Cerebellar nuclear complex (tissue), 1 donor: ENCODE data around the gene FYTTD1.
"Not testable (repeated sequence)": the region's sequence is repeated elsewhere in the genome, so short reads cannot be mapped to it uniquely, and the experiment has no call there.

Experiments
- DNase-seq, 2 experiments: peaks; one replicate each; lab custom pipeline; 2025; lab: John Stamatoyannopoulos, UW

Gene FYTTD1, protein sequence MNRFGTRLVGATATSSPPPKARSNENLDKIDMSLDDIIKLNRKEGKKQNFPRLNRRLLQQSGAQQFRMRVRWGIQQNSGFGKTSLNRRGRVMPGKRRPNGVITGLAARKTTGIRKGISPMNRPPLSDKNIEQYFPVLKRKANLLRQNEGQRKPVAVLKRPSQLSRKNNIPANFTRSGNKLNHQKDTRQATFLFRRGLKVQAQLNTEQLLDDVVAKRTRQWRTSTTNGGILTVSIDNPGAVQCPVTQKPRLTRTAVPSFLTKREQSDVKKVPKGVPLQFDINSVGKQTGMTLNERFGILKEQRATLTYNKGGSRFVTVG

DNA sequence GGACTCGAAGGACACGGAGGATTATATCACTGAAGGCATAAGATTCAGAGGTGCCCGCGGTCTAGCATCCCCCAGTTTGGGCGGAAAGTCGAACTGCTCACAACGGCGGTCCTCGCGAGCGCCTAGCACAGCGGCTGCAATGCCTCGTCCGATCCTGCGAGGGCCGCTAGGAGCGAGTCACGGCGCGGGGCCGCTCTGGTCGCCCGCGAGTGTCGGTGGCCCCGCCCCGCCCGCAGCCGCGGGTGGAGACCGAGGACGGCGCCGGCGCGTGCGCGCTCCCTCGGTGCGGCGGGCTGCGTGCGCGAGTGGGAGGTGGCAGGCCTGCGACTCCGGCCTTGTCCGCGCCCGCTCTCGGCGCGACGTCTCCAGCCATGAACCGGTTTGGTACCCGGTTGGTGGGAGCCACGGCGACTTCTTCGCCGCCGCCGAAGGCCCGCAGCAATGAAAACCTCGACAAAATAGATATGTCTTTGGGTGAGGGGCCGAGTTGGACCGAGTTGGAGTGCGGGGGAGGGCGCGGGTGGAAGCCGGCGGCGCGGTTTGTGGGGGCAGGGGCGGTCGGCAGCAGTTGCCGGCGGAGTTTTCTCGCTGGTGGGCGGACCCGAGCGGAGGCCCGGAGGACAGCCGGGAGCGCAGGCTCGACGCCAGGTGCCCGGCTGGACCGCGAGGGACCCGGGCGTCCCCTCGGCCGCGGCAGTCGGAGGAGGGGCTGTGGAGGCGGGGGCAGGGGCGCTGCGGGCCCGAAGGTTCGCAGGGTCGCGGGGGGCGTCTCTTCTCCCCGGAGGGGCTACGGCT is at the start of gene FYTTD1:
Gene FYTTD1, plus strand, starts transcription at position 283 of the 795 bp plus-strand sequence. Its CDS starts 89 bp downstream, at position 372.
- peak; percentile 8 to 66 for DNase-seq

DNA sequence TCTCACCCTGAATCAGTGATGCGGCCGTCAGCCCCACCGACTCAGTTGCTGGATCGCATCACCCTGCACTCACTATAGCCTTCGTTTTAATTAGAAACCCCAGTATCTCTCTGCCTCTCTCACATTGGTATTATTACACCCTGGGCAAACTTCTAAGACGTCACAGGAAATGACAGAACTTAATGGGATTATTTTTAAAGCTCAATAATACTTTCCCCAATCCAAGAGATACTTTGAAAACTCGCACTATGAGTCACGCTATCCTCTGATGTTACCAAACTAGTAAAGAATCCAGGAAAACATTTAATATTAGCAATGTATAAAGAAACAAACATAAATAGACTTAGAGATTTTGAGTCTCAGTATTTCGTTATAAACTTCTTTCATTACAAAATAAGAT is 49.6 kb upstream of the FYTTD1 start:
- no peak for DNase-seq

DNA sequence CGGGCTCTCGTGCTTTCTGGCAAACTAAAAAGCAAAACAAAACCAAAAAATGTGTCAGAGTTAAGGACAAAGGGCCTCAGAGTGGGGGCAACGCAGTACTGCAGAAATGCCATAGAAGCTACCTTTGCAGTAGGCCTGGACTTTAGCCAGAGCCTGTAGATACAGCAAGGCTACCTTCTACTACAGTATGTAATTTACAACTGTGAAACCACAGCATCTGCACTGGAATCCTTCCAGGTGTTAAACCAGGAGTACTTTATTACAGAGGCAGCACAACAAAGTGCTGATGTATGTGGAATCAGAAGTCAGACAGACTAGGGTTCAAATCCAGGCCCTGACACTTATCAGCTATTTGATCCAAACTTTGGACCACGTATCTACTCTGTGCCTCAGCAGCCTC is 47.8 kb upstream of the FYTTD1 start:
- no peak for DNase-seq

DNA sequence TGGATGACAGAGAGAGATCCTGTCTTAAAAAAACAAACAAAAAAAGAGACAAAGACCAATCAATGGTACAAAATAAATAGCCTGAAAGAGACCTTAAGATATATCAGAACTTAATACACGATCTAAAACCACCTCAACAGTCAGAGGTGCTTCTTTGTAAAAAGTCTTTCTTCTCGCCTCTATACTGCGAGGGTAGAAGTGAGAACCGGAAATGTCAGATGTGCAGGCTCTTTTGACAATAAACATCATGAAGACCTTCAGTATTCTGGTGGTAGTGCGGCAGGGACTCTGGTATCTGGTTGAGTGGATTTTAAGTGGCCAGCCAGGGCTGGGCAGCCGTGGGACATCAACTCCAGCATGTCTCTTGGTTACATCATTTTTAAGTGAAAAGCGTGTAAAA is 43.0 kb upstream of the FYTTD1 start:
- DNase-seq, result no peak

DNA sequence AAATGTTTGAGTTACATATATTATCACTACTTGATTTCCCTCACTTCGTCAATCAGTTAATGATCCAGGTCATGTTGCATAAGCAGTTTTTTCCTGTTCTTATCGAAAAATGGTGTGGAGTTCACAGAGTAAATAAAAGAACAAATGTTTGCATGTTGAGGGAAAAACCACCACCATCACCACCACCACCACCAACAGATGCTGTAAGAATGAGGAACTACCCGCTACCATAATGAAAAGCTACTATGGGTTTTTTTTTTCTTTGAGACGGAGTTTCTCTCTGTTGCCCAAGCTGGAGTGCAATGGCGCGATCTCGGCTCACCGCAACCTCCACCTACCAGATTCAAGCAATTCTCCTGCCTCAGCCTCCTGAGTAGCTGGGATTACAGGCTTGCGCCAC is 40.5 kb upstream of the FYTTD1 start:
- no peak for DNase-seq

DNA sequence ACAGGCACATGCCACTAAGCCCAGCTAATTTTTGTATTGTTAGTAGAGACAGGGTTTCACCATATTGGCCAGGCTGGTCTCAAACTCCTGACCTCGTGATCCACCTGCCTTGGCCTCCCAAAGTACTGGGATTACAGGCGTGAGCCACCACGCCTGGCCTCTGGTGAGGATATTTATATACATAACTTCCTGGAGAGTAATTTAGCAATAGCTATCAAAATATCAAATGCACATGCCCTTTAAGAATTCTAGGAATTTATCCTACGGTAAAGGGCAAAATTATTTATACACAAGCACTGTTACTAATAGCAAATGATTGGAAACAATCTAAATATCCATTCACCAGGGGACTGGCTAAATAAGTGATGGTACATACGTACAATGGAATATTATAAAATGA is 38.7 kb upstream of the FYTTD1 start:
- not testable (repeated sequence) for DNase-seq

DNA sequence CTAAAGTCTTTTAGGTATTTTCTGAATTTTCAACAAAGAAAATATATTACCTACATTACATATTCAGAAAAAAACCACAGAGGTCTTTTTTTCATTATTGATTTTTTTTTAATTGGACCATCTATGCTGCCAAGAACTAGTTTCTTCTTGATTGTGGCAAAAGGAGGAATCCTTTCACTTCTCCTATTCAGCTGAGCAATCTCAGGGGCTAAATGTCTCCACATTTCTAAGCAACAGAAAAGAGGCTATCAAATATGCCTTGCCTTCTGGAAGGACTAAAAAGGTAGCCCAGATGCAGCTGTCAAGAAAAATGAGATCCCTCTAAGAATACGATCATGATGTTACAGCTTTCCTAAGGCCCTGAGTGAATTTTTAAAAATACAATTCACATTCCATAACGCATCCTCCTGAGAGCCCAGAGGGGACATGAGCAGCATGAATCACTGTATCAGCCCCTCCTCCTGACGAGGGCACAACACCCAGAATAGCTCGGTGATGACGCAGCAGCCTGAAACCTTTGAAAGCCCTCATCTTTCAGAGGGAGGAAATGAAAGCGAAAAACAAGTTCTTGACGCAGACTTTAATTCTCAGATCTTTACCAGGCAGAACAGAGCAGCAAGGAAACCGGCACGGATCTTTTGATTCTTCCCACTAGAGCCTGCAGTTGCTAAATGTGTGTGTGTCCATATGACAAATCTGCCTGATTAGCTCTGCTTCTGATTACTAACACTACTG is 37.5 kb upstream of the FYTTD1 start:
- DNase-seq, result peak; percentile 36 to 60

DNA sequence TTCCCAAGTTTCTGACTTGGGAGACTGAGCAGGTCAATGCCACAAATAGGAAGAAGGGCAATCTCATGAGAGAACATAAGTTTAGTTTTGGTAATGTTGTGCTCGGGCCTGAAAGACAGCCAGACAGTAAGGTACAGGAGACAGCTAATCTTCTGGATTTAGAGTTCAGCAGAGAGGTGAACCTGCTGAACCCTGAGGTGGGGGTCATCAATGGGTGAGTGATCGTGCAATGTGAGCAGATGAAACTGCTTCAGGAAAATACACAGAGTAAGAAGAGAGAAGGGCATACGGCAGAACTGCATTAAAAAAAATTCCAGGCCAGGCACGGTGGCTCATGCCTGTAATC is 36.2 kb upstream of the FYTTD1 start:
- no peak for DNase-seq

DNA sequence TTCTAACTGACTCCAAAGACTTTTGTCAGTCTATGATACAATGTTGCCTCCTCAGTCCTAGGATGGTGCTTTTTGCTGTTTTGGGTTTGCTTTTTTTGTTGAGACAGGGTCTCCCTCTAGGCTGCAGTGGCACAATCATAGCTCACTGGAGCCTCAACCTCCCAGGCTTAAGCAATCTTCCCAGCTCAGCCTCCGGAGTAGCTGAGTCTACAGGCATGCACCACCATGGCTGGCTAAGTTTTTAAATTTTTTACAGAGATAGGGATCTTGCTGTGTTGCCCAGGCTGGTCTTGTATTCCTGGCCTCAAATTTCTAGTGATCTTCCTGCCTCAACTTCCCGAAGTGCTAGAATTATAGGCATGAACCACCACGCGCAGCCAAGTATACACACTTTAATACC is 35.4 kb upstream of the FYTTD1 start:
- no peak for DNase-seq

DNA sequence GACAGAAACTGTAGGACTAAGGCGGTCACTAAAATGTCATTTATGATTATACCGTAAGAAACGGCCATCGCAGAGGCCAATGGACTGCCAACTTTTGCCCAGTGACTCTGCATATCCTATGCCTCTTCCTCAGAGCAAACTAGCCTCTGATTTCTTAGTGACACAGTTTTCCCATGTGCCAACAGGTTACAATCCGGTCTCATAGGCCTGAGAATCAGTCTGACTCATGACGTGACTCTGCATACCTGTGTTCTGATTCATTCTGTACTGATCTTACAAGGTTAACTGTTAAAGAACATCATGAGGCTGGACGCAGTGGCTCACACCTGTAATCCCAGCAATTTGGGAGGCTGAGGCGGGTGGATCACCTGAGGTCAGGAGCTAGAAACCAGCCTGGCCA is 30.8 kb upstream of the FYTTD1 start:
- DNase-seq, result no peak

DNA sequence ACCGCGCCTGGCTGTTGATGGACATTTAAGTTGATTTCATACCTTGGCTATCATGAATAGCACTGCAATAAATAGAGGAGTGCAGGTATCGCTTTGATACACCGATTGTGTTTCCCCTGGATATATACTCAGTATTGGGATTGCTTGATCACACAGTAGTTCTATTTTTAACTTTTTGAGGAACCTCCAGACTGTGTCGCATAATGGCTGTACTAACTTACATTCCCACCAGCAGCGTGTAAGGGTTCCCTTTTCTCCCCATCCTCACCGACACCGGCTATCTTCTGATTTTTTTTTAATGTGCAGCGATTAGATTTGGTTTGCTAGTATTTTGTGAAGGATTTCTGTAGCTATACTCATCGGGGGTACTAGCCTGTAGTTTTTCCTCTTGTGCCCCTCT is 29.0 kb upstream of the FYTTD1 start:
- no peak for DNase-seq

DNA sequence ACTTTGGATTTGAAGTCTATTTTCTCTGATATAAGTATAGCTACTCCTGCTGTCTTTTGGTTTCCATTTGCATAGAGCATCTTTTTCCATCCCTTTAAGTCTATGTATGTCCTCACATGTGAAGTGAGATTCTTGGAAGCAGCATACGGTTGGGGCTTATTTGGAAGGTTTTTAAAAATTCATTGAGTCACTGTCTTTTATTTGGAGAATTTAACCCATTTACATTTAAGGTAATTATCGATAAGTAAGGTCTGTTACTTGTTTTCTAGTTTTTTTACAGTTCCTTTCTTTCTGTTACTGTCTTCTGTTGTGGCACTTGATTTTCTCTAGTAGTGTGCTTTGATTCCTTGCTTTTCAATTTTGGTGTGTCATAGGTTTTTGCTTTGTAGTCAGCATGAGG is 26.9 kb upstream of the FYTTD1 start:
- no peak for DNase-seq

DNA sequence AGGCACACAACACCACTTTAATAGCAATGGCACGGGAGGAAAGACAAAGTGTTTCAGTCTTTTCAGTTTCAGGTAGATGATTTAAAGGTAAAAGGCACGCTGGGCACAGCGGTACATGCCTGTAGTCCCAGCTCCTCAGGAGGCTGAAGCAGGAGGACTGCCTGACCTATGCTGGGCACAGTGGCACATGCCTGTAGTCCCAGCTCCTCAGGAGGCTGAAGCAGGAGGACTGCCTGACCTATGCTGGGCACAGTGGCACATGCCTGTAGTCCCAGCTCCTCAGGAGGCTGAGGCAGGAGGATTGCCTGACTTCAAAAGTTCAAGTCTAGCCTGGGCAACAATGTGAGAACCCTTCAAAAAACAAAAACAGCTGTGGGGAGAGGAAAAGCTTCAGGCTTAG is 21.8 kb upstream of the FYTTD1 start:
- DNase-seq, result not testable (repeated sequence)

DNA sequence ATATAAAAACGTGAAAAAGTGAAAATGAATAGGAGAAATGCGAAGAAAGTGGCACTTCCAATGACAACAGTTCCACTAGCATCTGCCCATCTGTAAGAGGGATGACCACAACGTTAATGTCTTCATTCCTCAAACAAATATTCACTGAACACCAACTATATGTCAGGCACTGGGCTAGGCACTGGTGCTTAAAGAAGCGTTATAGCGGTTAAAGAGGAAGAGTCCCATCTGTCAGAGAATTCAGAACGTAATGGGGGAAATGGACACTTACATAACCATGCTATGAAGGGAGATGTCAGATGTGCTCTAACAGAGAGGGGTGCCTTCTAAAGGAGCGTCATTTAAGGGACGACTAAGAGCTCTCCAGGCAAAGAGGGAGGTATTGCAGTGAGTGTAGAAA is 21.2 kb upstream of the FYTTD1 start:
- no peak for DNase-seq

DNA sequence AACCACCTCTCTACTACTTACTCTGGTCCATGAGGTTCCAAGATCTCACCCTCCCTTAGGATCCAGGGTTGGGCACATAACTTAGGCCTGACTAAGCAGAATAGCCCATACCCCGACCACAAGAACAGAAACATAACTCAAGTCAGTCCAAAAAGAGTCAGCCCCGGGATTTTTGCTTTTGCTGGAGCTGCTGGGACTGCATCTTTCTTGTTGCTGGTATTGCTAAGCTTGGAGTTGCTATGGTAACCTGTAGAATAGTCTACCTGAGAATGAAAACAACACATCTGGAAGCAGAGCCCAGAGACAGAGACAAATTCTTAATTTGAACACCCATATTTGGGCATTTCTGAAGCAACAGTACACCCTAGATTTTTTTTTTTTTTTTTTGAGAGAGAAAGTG is 19.5 kb upstream of the FYTTD1 start:
- no peak for DNase-seq

DNA sequence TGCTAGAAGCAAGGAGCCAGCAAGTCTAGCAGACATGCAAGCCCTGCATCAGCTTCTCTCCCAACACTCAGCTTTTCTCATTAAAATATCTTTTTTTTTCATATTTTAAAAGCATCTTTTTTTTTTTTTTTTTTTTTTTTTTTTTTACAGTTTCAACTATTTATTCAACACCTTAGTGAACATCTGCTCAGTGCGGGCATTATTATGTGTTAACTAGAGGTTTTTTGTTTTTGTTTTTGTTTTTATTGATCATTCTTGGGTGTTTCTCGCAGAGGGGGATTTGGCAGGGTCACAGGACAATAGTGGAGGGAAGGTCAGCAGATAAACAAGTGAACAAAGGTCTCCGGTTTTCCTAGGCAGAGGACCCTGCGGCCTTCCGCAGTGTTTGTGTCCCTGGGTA is 18.9 kb upstream of the FYTTD1 start:
- DNase-seq, result not testable (repeated sequence)

DNA sequence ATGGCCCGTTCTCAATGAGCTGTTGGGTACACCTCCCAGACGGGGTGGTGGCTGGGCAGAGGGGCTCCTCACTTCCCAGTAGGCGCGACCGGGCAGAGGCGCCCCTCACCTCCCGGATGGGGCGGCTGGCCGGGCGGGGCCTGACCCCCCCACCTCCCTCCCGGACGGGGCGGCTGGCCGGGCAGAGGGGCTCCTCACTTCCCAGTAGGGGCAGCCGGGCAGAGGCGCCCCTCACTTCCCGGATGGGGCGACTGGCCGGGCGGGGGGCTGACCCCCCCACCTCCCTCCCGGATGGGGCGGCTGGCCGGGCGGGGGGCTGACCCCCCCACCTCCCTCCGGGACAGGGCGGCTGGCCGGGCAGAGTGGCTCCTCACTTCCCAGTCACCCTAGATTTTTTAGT is 18.2 kb upstream of the FYTTD1 start:
- DNase-seq, result not testable (repeated sequence)

DNA sequence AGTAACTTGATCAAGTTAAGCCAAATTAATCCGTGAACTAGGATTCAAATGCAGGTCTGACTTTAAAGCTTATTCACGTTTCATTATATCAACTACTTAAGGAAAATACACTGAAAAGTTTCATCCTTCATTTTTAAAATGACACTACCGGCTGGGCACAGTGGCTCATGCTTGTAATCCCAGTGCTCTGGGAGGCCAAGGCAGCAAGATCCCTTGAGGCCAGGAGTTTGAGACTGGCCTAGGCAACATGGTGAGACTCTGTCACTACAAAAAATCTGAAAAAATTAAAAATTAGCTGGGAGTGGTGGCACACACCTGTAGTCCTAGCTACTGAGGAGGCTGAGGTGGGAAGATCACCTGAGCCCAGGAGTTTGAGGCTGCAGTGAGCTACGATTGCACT is 16.6 kb upstream of the FYTTD1 start:
- no peak for DNase-seq

DNA sequence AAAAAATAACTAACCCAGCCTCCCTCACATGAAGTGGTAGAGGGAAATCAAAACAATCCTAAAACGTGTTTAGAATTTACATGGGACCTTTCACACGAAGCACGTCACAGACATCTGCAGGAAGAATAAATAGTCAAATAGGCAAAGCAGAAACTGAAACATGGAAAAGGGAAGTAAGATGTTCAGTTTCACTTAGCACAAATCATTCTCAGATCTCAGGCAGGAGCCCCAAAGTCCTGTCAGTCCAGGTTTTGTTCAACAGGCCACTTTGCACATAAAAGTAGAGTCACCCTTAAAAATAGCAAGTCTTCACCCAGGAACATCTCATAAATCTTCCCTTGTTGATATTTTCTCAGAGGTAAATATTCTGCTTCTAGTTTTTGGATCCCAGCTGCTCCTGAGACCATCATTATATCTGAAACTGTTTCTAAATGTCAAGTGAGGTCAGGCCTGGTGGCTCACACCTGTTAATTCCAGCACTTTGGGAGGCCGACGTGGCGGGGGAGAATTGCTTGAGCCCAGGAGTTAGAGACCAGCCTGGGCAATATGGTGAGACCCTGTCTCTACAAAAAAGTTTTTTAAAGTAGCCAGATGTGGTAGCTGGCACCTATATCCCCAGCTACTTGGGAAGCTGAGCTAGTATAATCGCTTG is 14.9 kb upstream of the FYTTD1 start:
- DNase-seq, result no peak

DNA sequence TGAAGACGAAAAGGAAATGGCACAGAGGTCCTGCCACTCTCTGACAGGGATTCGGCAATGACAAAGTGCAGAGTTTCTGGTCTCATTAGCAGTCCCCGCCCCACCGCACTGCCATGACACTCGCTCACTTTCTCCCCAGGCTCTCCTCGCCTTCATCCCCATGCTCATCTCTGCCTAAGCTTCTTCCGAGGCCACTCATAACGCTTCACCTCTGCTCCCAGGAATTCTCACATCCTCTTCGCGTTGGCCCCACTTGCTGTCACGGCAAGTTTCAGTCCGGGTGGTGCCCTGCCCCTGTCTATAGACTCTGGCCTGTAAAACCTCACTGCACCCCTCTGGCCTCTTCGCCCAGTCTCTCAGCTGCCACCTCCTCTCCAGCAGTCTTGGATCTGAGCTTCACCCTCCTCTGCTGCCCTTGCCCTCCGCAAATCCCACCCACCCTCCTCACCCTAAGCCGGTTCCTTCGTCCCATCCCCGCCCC is 13.6 kb upstream of the FYTTD1 start:
- DNase-seq, result no peak

DNA sequence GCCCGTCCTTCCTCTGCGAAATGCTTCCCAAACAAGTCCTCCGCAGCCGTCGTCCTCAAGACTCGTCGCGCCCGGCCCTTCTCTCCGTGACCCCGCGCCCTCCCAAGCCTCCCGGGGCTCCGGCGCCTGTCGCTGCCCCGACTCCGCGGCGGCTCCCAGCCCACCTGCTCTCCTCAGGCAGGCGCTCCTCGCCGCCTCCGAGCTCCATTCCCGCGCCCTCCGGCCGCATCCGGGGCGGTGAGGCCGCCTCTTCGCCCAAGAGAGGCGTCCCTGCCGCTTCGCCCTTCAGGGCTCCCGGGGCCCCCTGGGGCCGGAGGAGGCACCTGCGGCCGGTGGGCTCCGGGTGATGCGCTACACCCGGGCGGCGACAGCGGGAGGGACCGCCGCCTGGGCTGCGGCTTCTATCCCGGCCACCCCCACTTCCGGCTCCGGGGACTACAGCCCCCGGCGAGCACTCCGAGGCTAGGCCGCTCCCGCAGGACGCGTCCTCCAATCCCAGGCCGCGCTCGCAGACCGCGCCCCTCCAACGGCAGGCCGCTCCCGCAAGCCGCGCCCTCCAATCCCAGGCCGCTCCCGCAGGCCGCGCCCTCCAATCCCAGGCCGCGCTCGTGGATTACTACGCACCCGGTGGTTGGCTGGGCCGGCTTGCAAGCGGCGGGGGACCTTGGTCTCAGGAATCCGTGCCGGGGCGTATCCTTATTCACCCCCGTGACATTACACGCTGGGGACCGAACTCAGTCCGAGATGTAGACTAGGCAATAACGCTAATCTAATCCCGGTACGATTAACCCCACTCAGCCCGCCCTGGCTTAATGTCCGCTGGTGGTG is 13.0 kb upstream of the FYTTD1 start, which contains the start of gene RUBCN:
Gene RUBCN, minus strand, starts transcription at position 414 of the 828 bp plus-strand sequence. Its CDS starts 185 bp downstream, at position 229.
- peak; percentile 50 to 82 for DNase-seq
